HepG2 (cell line): ENCODE results near the gene TMEM252. TPM values are rescaled to one million over a fixed set of nuclear protein-coding genes. Genes with fewer than 3 reads are reported as not detected.

Experiments used
- ATAC-seq: fragments of 200-7000 bp; cut with Tn5 transposase; 3 replicates; pipeline ENCODE4 v1.9.1; 2020; ENCODE audit warnings: mild to moderate bottlenecking, moderate library complexity
- BruUV-seq: library from RNA; stranded (reverse); fragments of 400-500 nt; replicated peaks from 2 replicates; lab custom pipeline; 2021; lab: Mats Ljungman, UMichigan
- CTCF ChIA-PET: fragments of 300-600 bp; formaldehyde crosslinking; extraction: SDS; loops from one replicate; lab custom pipeline; 2021; ENCODE audit warnings: low total read pairs, inconsistent platforms, low intra/inter-chr PET ratio; lab: Yijun Ruan, JAX
- POLR2A ChIA-PET: fragments of 350-600 bp; sonication (Branson Sonifier 250); formaldehyde crosslinking; loops from one replicate; lab custom pipeline; 2020; ENCODE audit warnings: antibody characterized with exemption, inconsistent platforms; lab: Yijun Ruan, JAX
- DNase-seq: peaks from one replicate; pipeline ENCODE4 v3.0.0-alpha.2; 2015; ENCODE audit warnings: low spot score
- FAIRE-seq: peaks from 3 replicates; lab custom pipeline; 2011; peaks lifted over from hg19 to GRCh38; lab: Jason Lieb, UNC
- H2AFZ ChIP-seq: one replicate; pipeline ENCODE4 v1.6.1; 2011; ENCODE audit warnings: low read length, inconsistent platforms
- H3K27ac ChIP-seq: fragments of 300-600 bp; 3 replicates; pipeline ENCODE4 v1.8.0; 2011; ENCODE audit warnings: mixed run types, mild to moderate bottlenecking, mixed read lengths, low read length, inconsistent platforms; ENCODE audit not compliant: insufficient read depth; ENCODE audit errors: extremely low read length
- H3K27me3 ChIP-seq, 2 experiments: fragments of 200-600 bp in 1 of 2; 2 replicates in 1 of 2; 3 replicates in 1 of 2; pipeline versions ENCODE4 v1.6.0 to v1.8.0; 2011; ENCODE audit warnings: low read length in 2 of 2, mild to moderate bottlenecking in 2 of 2, moderate library complexity in 2 of 2, inconsistent platforms in 1 of 2; ENCODE audit not compliant: insufficient read depth in 2 of 2, control insufficient read depth in 1 of 2
- H3K36me3 ChIP-seq, 2 experiments: fragments of 200-600 bp in 1 of 2; replicated peaks in 1 of 2; 2 replicates in 1 of 2; 3 replicates in 1 of 2; pipeline versions ENCODE4 v1.5.1 to v1.8.0; 2011; ENCODE audit warnings: low read length in 2 of 2, inconsistent platforms in 1 of 2; ENCODE audit not compliant: insufficient read depth in 2 of 2, control insufficient read depth in 1 of 2
- H3K4me1 ChIP-seq: 2 replicates; pipeline ENCODE4 v1.5.1; 2012; ENCODE audit warnings: low read length, inconsistent platforms; ENCODE audit not compliant: insufficient read depth
- H3K4me2 ChIP-seq: 2 replicates; pipeline ENCODE4 v1.6.0; 2011; ENCODE audit warnings: low read depth, low read length, inconsistent platforms
- H3K4me3 ChIP-seq, 3 experiments: fragments of 200-600 bp in 1 of 3; sonication (generic), shearing (Covaris generic) in 1 of 3; replicated peaks in 1 of 3; 2 replicates each; pipeline ENCODE4 v1.5.1; 2011 to 2016; ENCODE audit warnings: low read length in 3 of 3, inconsistent platforms in 2 of 3, low read depth in 2 of 3, mild to moderate bottlenecking in 2 of 3, control low read depth in 1 of 3, mixed read lengths in 1 of 3; ENCODE audit not compliant: insufficient read depth in 1 of 3
- H3K79me2 ChIP-seq: one replicate; pipeline ENCODE4 v1.6.1; 2011; ENCODE audit warnings: low read length, inconsistent platforms; ENCODE audit not compliant: insufficient read depth
- H3K9ac ChIP-seq: 2 replicates; pipeline ENCODE4 v1.6.0; 2011; ENCODE audit warnings: mild to moderate bottlenecking, low read depth, low read length, inconsistent platforms; ENCODE audit not compliant: insufficient read depth
- H3K9me3 ChIP-seq: 2 replicates; pipeline ENCODE4 v1.5.1; 2012; ENCODE audit warnings: mild to moderate bottlenecking, low read length
- H4K20me1 ChIP-seq: 2 replicates; pipeline ENCODE4 v1.6.0; 2011; ENCODE audit warnings: inconsistent platforms, mild to moderate bottlenecking, low read length, moderate library complexity; ENCODE audit not compliant: insufficient read depth
- DNMT3B ChIP-seq: conservative IDR thresholded peaks from 2 replicates; pipeline ENCODE4 v1.6.1; 2016; ENCODE audit warnings: missing biosample characterization, control low read depth
- RERE ChIP-seq: IDR thresholded peaks from 2 replicates; pipeline ENCODE4 v1.6.1; 2016; ENCODE audit warnings: low read depth, missing genetic modification reagents, missing compliant biosample characterization
- SIN3A ChIP-seq: IDR thresholded peaks from 2 replicates; pipeline ENCODE4 v1.6.1; 2011; ENCODE audit warnings: low read depth, mild to moderate bottlenecking, control low read depth, low read length, borderline replicate concordance
- TGIF2 ChIP-seq: IDR thresholded peaks from 2 replicates; pipeline ENCODE4 v1.6.1; 2016; ENCODE audit warnings: control low read depth, missing compliant biosample characterization
- THAP9 ChIP-seq: sonication (generic); formaldehyde crosslinking; IDR thresholded peaks from 2 replicates; pipeline ENCODE4; 2020; ENCODE audit warnings: missing genetic modification reagents, mild to moderate bottlenecking, borderline replicate concordance
- ZBTB38 ChIP-seq: sonication (generic); formaldehyde crosslinking; IDR thresholded peaks from 2 replicates; pipeline ENCODE4 v1.5.1; 2020; ENCODE audit warnings: mild to moderate bottlenecking, missing genetic modification reagents
- ZNF138 ChIP-seq: sonication (generic); formaldehyde crosslinking; IDR thresholded peaks from 2 replicates; pipeline ENCODE4 v1.5.0; 2020; ENCODE audit warnings: mild to moderate bottlenecking, low read depth, missing genetic modification reagents
- ZNF512B ChIP-seq: sonication (generic); formaldehyde crosslinking; IDR thresholded peaks from 2 replicates; pipeline ENCODE4 v1.5.1; 2020; ENCODE audit warnings: missing genetic modification reagents, mild to moderate bottlenecking, borderline replicate concordance
- ZNF530 ChIP-seq: sonication (generic); formaldehyde crosslinking; IDR thresholded peaks from 2 replicates; pipeline ENCODE4 v1.5.0; 2020; ENCODE audit warnings: low read depth, mild to moderate bottlenecking, missing genetic modification reagents
- WGBS: methylation state at CpG from one replicate; pipeline ENCODE4 v1.1.6; 2017; ENCODE audit warnings: low lambda C conversion rate; 5-methylcytosine and 5-hydroxymethylcytosine counted together
- in situ Hi-C: cut with HindIII; loops from 2 replicates; pipeline ENCODE4 v1.10.0; 2017; ENCODE audit warnings: low pct_unique_long_range_greater_than_20kb; ENCODE audit not compliant: extremely low pct_ligation_motif_present
- intact Hi-C: fragments of 100-400 bp; cut with micrococcal nuclease; formaldehyde crosslinking; loops from one replicate; pipeline ENCODE4 v1.10.0; 2022; ENCODE audit not compliant: unreplicated experiment
- polyA plus RNA-seq, 8 experiments: library from polyadenylated mRNA; depleted of rRNA in 3 of 8; stranded (reverse) in 7 of 8; unstranded in 1 of 8; fragments of >200 nt; fragmentation: Illumina TruSeq in 4 of 8; extraction: Trizol in 4 of 8; gene quantifications; 2 replicates each; pipeline versions ENCODE4 v1.2.1 to v1.2.3, GENCODE V29; 2011 to 2016; ENCODE audit warnings: low read depth in 4 of 8, missing spikeins in 1 of 8, mixed read lengths in 1 of 8; ENCODE audit not compliant: insufficient read depth in 1 of 8
- total RNA-seq, 5 experiments: library from RNA; depleted of rRNA; stranded (reverse); fragments of >200 nt; fragmentation: Illumina TruSeq; extraction: Trizol; gene quantifications; 2 replicates each; pipeline ENCODE4 v1.2.3, GENCODE V29; 2016; ENCODE audit warnings: low read depth in 1 of 5
- TF ChIP-seq, protein P1 (sequence below): sonication (generic); formaldehyde crosslinking; IDR thresholded peaks from 2 replicates; pipeline ENCODE4 v1.5.0; 2020; ENCODE audit warnings: missing genetic modification reagents
- TF ChIP-seq, protein P2 (sequence below): sonication (generic); formaldehyde crosslinking; conservative IDR thresholded peaks from 2 replicates; pipeline ENCODE4 v1.4.0; 2020; ENCODE audit warnings: missing genetic modification reagents

TMEM252 gene
- total and polyA plus RNA-seq, 2 of the 13 experiments (the other 11 are each of a cell fraction or from before 2014, with no cell fraction given), result not detected

- no peak for DNase-seq
- no peak overlapping the region for H3K4me2 ChIP-seq
- 29% methylated on average over 3 of the region's 3 CpGs for WGBS
- ChIA-PET POLR2A (no interaction called here), CTCF (no interaction called here)
- H3K27ac ChIP-seq, result no peak overlapping the region
- H3K36me3 ChIP-seq, result no peaks in the 10 kb centered on the region
- H3K9me3 ChIP-seq, result no peaks in the 10 kb centered on the region
- BruUV-seq, result no TSS peak
- no peaks in the 10 kb centered on the region for H3K27me3 ChIP-seq
- intact Hi-C loops, result no loop called here
- H4K20me1 ChIP-seq, result no peaks in the 10 kb centered on the region
- no peak for ATAC-seq
- in situ Hi-C loops, result no loop called here
- no peak for FAIRE-seq
- H3K4me3 ChIP-seq, result no peak overlapping the region
- no peak overlapping the region for H3K9ac ChIP-seq
- no peaks in the 10 kb centered on the region for H3K79me2 ChIP-seq
- H2AFZ ChIP-seq, result no peak overlapping the region
- H3K4me1 ChIP-seq, result peaks cover 9% of the 10 kb centered on the region
- no peak for TF ChIP-seq ZNF530 (CRISPR knock-in tag)
- TF ChIP-seq ZNF138 (CRISPR knock-in tag), result no peak
- no peak for TF ChIP-seq TGIF2
- TF ChIP-seq RERE (CRISPR knock-in tag), result no peak
- no peak for TF ChIP-seq THAP9 (CRISPR knock-in tag)
- no peak for TF ChIP-seq SIN3A
- TF ChIP-seq DNMT3B (CRISPR knock-in tag), result no peak
- TF ChIP-seq, protein P1, sequence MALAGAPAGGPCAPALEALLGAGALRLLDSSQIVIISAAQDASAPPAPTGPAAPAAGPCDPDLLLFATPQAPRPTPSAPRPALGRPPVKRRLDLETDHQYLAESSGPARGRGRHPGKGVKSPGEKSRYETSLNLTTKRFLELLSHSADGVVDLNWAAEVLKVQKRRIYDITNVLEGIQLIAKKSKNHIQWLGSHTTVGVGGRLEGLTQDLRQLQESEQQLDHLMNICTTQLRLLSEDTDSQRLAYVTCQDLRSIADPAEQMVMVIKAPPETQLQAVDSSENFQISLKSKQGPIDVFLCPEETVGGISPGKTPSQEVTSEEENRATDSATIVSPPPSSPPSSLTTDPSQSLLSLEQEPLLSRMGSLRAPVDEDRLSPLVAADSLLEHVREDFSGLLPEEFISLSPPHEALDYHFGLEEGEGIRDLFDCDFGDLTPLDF (CRISPR knock-in tag), result no peak
- TF ChIP-seq, protein P2, sequence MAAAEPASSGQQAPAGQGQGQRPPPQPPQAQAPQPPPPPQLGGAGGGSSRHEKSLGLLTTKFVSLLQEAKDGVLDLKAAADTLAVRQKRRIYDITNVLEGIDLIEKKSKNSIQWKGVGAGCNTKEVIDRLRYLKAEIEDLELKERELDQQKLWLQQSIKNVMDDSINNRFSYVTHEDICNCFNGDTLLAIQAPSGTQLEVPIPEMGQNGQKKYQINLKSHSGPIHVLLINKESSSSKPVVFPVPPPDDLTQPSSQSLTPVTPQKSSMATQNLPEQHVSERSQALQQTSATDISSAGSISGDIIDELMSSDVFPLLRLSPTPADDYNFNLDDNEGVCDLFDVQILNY, result no peak
- no peak for TF ChIP-seq ZBTB38 (CRISPR knock-in tag)
- TF ChIP-seq ZNF512B (CRISPR knock-in tag), result no peak
Measured at GRCh38 chr9:68513385-68513784, 27.3 kb downstream of the TMEM252 start.
